SIG-M5 treated with dmso at 0.1 percent for 504 hours (cell line): ENCODE data around the gene IDS.
"Not testable (repeated sequence)": the region's sequence is repeated elsewhere in the genome, so short reads cannot be mapped to it uniquely, and the experiment has no call there.

Experiments used
- DNase-seq: peaks from one replicate; lab custom pipeline; 2025; ENCODE audit not compliant: unreplicated experiment; lab: John Stamatoyannopoulos, UW

The IDS gene

GRCh38 chrX:149499766-149500165 lies 5.3 kb downstream of the IDS start:
- DNase-seq: no peak

- DNase-seq: no peak
Observed at GRCh38 chrX:149498767-149499166, 6.3 kb downstream of the IDS start.

- no peak for DNase-seq
Observed at GRCh38 chrX:149497626-149498025, 7.5 kb downstream of the IDS start.

- DNase-seq: no peak
Observed at GRCh38 chrX:149497054-149497453, 8.1 kb downstream of the IDS start.

- peak; percentile 17 for DNase-seq
Observed at GRCh38 chrX:149495573-149496071, 9.5 kb downstream of the IDS start.

GRCh38 chrX:149494844-149495565 lies 10.1 kb downstream of the IDS start:
- no peak for DNase-seq

- DNase-seq: no peak
Observed at GRCh38 chrX:149493567-149494562, 11.2 kb downstream of the IDS start.

- no peak for DNase-seq
Observed at GRCh38 chrX:149491812-149492211, 13.3 kb downstream of the IDS start.

- DNase-seq: no peak
Observed at GRCh38 chrX:149490100-149490499, 15.0 kb downstream of the IDS start.

GRCh38 chrX:149488411-149489052 lies 16.6 kb downstream of the IDS start:
- DNase-seq: not testable (repeated sequence)

GRCh38 chrX:149488008-149488407 lies 17.1 kb downstream of the IDS start:
- not testable (repeated sequence) for DNase-seq

GRCh38 chrX:149487292-149487691 lies 17.8 kb downstream of the IDS start:
- no peak for DNase-seq

- DNase-seq: no peak
Observed at GRCh38 chrX:149476513-149476912, 28.6 kb downstream of the IDS start.

- no peak for DNase-seq
Observed at GRCh38 chrX:149473966-149474365, 31.1 kb downstream of the IDS start.

- DNase-seq: no peak
Observed at GRCh38 chrX:149473092-149473491, 32.0 kb downstream of the IDS start.

- no peak for DNase-seq
Observed at GRCh38 chrX:149472625-149473024, 32.5 kb downstream of the IDS start.

- DNase-seq: no peak
Observed at GRCh38 chrX:149471397-149471796, 33.7 kb downstream of the IDS start.

- peak; percentile 62 for DNase-seq
Observed at GRCh38 chrX:149470955-149471354, 34.2 kb downstream of the IDS start.

- DNase-seq: no peak
Observed at GRCh38 chrX:149469406-149469805, 35.7 kb downstream of the IDS start.

GRCh38 chrX:149467920-149468319 lies 37.2 kb downstream of the IDS start:
- no peak for DNase-seq

- no peak for DNase-seq
Observed at GRCh38 chrX:149467461-149467860, 37.6 kb downstream of the IDS start.
